ENCODE measurements around the gene BSG. TPM values are rescaled to one million over a fixed set of nuclear protein-coding genes. Genes with fewer than 3 reads are reported as not detected.
"Not testable (repeated sequence)": the region's sequence is repeated elsewhere in the genome, so short reads cannot be mapped to it uniquely, and the experiment has no call there.

The BSG gene
- polyA plus RNA-seq, 1 donor = 388 TPM

GRCh38 chr19:580274-580835 lies 8.0 kb downstream of the BSG start:
- peaks cover 9% of the 10 kb centered on the region for H3K4me1 ChIP-seq (ENCODE audit: control insufficient read depth, insufficient read depth, low read length)
- H3K9me3 ChIP-seq (ENCODE audit: control insufficient read depth, low read depth, low read length) = peaks cover 8% of the 10 kb centered on the region
- no peak overlapping the region for H3K4me3 ChIP-seq (ENCODE audit: low read length)
- H3K27me3 ChIP-seq (ENCODE audit: control insufficient read depth, insufficient read depth, low read length) = no peaks in the 10 kb centered on the region
- WGBS (ENCODE audit: insufficient coverage, low lambda C conversion rate) = no CpG with 5 or more reads among the region's 22 CpGs
- no peak overlapping the region for H3K27ac ChIP-seq (ENCODE audit: low read length)
- DNase-seq = no peak
- peaks cover 58% of the 10 kb centered on the region for H3K36me3 ChIP-seq (ENCODE audit: control insufficient read depth, insufficient read depth, low read length)

- no CpG with 5 or more reads among the region's 40 CpGs for WGBS (ENCODE audit: insufficient coverage, low lambda C conversion rate)
- DNase-seq = no peak
- H3K9me3 ChIP-seq (ENCODE audit: control insufficient read depth, low read depth, low read length) = peaks cover 8% of the 10 kb centered on the region
- H3K4me3 ChIP-seq (ENCODE audit: low read length) = no peak overlapping the region
- H3K4me1 ChIP-seq (ENCODE audit: control insufficient read depth, insufficient read depth, low read length) = peaks cover 3% of the 10 kb centered on the region
- peaks cover 58% of the 10 kb centered on the region for H3K36me3 ChIP-seq (ENCODE audit: control insufficient read depth, insufficient read depth, low read length)
- peaks cover 7% of the 10 kb centered on the region for H3K27me3 ChIP-seq (ENCODE audit: control insufficient read depth, insufficient read depth, low read length)
- no peak overlapping the region for H3K27ac ChIP-seq (ENCODE audit: low read length)
Observed at GRCh38 chr19:581399-582111, 9.2 kb downstream of the BSG start.

- DNase-seq = no peak
- H3K4me1 ChIP-seq (ENCODE audit: control insufficient read depth, insufficient read depth, low read length) = no peaks in the 10 kb centered on the region
- H3K27ac ChIP-seq (ENCODE audit: low read length) = no peak overlapping the region
- peaks cover 8% of the 10 kb centered on the region for H3K9me3 ChIP-seq (ENCODE audit: control insufficient read depth, low read depth, low read length)
- peaks cover 15% of the 10 kb centered on the region for H3K27me3 ChIP-seq (ENCODE audit: control insufficient read depth, insufficient read depth, low read length)
- peaks cover 51% of the 10 kb centered on the region for H3K36me3 ChIP-seq (ENCODE audit: control insufficient read depth, insufficient read depth, low read length)
- H3K4me3 ChIP-seq (ENCODE audit: low read length) = no peak overlapping the region
- 93% methylated on average over 3 of the region's 31 CpGs for WGBS (ENCODE audit: insufficient coverage, low lambda C conversion rate)
Observed at GRCh38 chr19:582497-583197, 10.3 kb downstream of the BSG start.

- Histone ChIP-seq H3K27ac (ENCODE audit: low read length) (no peak overlapping the region), H3K27me3 (ENCODE audit: control insufficient read depth, insufficient read depth, low read length) (peaks cover 22% of the 10 kb centered on the region), H3K4me3 (ENCODE audit: low read length) (no peak overlapping the region), H3K4me1 (ENCODE audit: control insufficient read depth, insufficient read depth, low read length) (peaks cover under 1% of the 10 kb centered on the region), H3K9me3 (ENCODE audit: control insufficient read depth, low read depth, low read length) (peaks cover 8% of the 10 kb centered on the region), H3K36me3 (ENCODE audit: control insufficient read depth, insufficient read depth, low read length) (peaks cover 44% of the 10 kb centered on the region)
- no CpG with 5 or more reads among the region's 27 CpGs for WGBS (ENCODE audit: insufficient coverage, low lambda C conversion rate)
- no peak for DNase-seq
Observed at GRCh38 chr19:583198-583967, 11.0 kb downstream of the BSG start.

GRCh38 chr19:583968-584239 lies 11.5 kb downstream of the BSG start:
- no peak overlapping the region for H3K27ac ChIP-seq (ENCODE audit: low read length)
- no CpG with 5 or more reads among the region's 5 CpGs for WGBS (ENCODE audit: insufficient coverage, low lambda C conversion rate)
- H3K27me3 ChIP-seq (ENCODE audit: control insufficient read depth, insufficient read depth, low read length) = peaks cover 27% of the 10 kb centered on the region
- H3K4me1 ChIP-seq (ENCODE audit: control insufficient read depth, insufficient read depth, low read length) = peaks cover 4% of the 10 kb centered on the region
- H3K36me3 ChIP-seq (ENCODE audit: control insufficient read depth, insufficient read depth, low read length) = peaks cover 41% of the 10 kb centered on the region
- DNase-seq = no peak
- H3K4me3 ChIP-seq (ENCODE audit: low read length) = no peak overlapping the region
- H3K9me3 ChIP-seq (ENCODE audit: control insufficient read depth, low read depth, low read length) = peaks cover 11% of the 10 kb centered on the region

GRCh38 chr19:584240-585001 lies 12.0 kb downstream of the BSG start:
- peaks cover 33% of the 10 kb centered on the region for H3K27me3 ChIP-seq (ENCODE audit: control insufficient read depth, insufficient read depth, low read length)
- H3K27ac ChIP-seq (ENCODE audit: low read length) = no peak overlapping the region
- peaks cover 4% of the 10 kb centered on the region for H3K4me1 ChIP-seq (ENCODE audit: control insufficient read depth, insufficient read depth, low read length)
- peak; percentile 20 to 25 for DNase-seq
- H3K4me3 ChIP-seq (ENCODE audit: low read length) = no peak overlapping the region
- peaks cover 36% of the 10 kb centered on the region for H3K36me3 ChIP-seq (ENCODE audit: control insufficient read depth, insufficient read depth, low read length)
- H3K9me3 ChIP-seq (ENCODE audit: control insufficient read depth, low read depth, low read length) = peaks cover 6% of the 10 kb centered on the region
- WGBS (ENCODE audit: insufficient coverage, low lambda C conversion rate) = no CpG with 5 or more reads among the region's 38 CpGs

GRCh38 chr19:585146-585545 lies 12.8 kb downstream of the BSG start:
- not testable (repeated sequence) for H3K27ac ChIP-seq (ENCODE audit: low read length); H3K4me1 ChIP-seq (ENCODE audit: control insufficient read depth, insufficient read depth, low read length); H3K4me3 ChIP-seq (ENCODE audit: low read length); DNase-seq; H3K9me3 ChIP-seq (ENCODE audit: control insufficient read depth, low read depth, low read length)
- Histone ChIP-seq H3K36me3 (ENCODE audit: control insufficient read depth, insufficient read depth, low read length) (peaks cover 29% of the 10 kb centered on the region), H3K27me3 (ENCODE audit: control insufficient read depth, insufficient read depth, low read length) (peaks cover 33% of the 10 kb centered on the region)
- WGBS (ENCODE audit: insufficient coverage, low lambda C conversion rate) = no CpG with 5 or more reads among the region's 34 CpGs

GRCh38 chr19:585551-586110 lies 13.2 kb downstream of the BSG start:
- peaks cover 34% of the 10 kb centered on the region for H3K27me3 ChIP-seq (ENCODE audit: control insufficient read depth, insufficient read depth, low read length)
- peaks cover 6% of the 10 kb centered on the region for H3K9me3 ChIP-seq (ENCODE audit: control insufficient read depth, low read depth, low read length)
- H3K4me3 ChIP-seq (ENCODE audit: low read length) = no peak overlapping the region
- no CpG with 5 or more reads among the region's 10 CpGs for WGBS (ENCODE audit: insufficient coverage, low lambda C conversion rate)
- DNase-seq = no peak
- peaks cover 4% of the 10 kb centered on the region for H3K4me1 ChIP-seq (ENCODE audit: control insufficient read depth, insufficient read depth, low read length)
- peaks cover 25% of the 10 kb centered on the region for H3K36me3 ChIP-seq (ENCODE audit: control insufficient read depth, insufficient read depth, low read length)
- H3K27ac ChIP-seq (ENCODE audit: low read length) = no peak overlapping the region

- no CpG with 5 or more reads among the region's 41 CpGs for WGBS (ENCODE audit: insufficient coverage, low lambda C conversion rate)
- Histone ChIP-seq H3K27ac (ENCODE audit: low read length) (no peak overlapping the region), H3K4me1 (ENCODE audit: control insufficient read depth, insufficient read depth, low read length) (peaks cover 4% of the 10 kb centered on the region), H3K9me3 (ENCODE audit: control insufficient read depth, low read depth, low read length) (peaks cover 18% of the 10 kb centered on the region), H3K4me3 (ENCODE audit: low read length) (no peak overlapping the region), H3K27me3 (ENCODE audit: control insufficient read depth, insufficient read depth, low read length) (peaks cover 59% of the 10 kb centered on the region), H3K36me3 (ENCODE audit: control insufficient read depth, insufficient read depth, low read length) (peaks cover 4% of the 10 kb centered on the region)
- peak; percentile 48 to 53 for DNase-seq
Observed at GRCh38 chr19:588093-588740, 15.8 kb downstream of the BSG start.
